HG03064 (cell line): ENCODE data around the gene PLS1.

Source experiments
- ATAC-seq: cut with Tn5 transposase; IDR thresholded peaks from one replicate; pipeline ENCODE4 v1.9.1; 2021; ENCODE audit warnings: low read depth; ENCODE audit not compliant: unreplicated experiment

The PLS1 gene

GRCh38 chr3:142636664-142637063 lies 40.5 kb downstream of the PLS1 start:
- ATAC-seq, result no peak

- ATAC-seq, result no peak
These were observed 42.1 kb downstream of the PLS1 start for GRCh38 chr3:142638291-142638690.

- no peak for ATAC-seq
These were observed 45.3 kb downstream of the PLS1 start for GRCh38 chr3:142641504-142641903.

- ATAC-seq, result no peak
These were observed 46.8 kb downstream of the PLS1 start for GRCh38 chr3:142642956-142643355.

GRCh38 chr3:142644502-142644901 lies 48.3 kb downstream of the PLS1 start:
- ATAC-seq, result no peak

GRCh38 chr3:142645236-142645793 lies 49.1 kb downstream of the PLS1 start:
- ATAC-seq, result no peak

GRCh38 chr3:142646020-142646785 lies 50.0 kb downstream of the PLS1 start:
- no peak for ATAC-seq

- ATAC-seq, result no peak
These were observed 51.7 kb downstream of the PLS1 start for GRCh38 chr3:142647856-142648255.

- no peak for ATAC-seq
These were observed 52.8 kb downstream of the PLS1 start for GRCh38 chr3:142648950-142649349.

GRCh38 chr3:142650001-142650693 lies 54.0 kb downstream of the PLS1 start:
- no peak for ATAC-seq

- no peak for ATAC-seq
These were observed 55.5 kb downstream of the PLS1 start for GRCh38 chr3:142651711-142652110.

GRCh38 chr3:142652826-142653292 lies 56.7 kb downstream of the PLS1 start:
- no peak for ATAC-seq

GRCh38 chr3:142656575-142656974 lies 60.4 kb downstream of the PLS1 start:
- ATAC-seq, result no peak

- ATAC-seq, result no peak
These were observed 60.8 kb downstream of the PLS1 start for GRCh38 chr3:142657033-142657432.

- ATAC-seq, result no peak
These were observed 64.2 kb downstream of the PLS1 start for GRCh38 chr3:142660383-142660782.

- no peak for ATAC-seq
These were observed 64.7 kb downstream of the PLS1 start for GRCh38 chr3:142660893-142661292.

GRCh38 chr3:142663865-142664264 lies 67.7 kb downstream of the PLS1 start:
- ATAC-seq, result no peak

GRCh38 chr3:142664311-142664710 lies 68.1 kb downstream of the PLS1 start:
- no peak for ATAC-seq

GRCh38 chr3:142664819-142665218 lies 68.6 kb downstream of the PLS1 start:
- ATAC-seq, result no peak

- ATAC-seq, result no peak
These were observed 73.9 kb downstream of the PLS1 start for GRCh38 chr3:142670120-142670519.

GRCh38 chr3:142676151-142676550 lies 80.0 kb downstream of the PLS1 start:
- no peak for ATAC-seq

- no peak for ATAC-seq
These were observed 84.5 kb downstream of the PLS1 start for GRCh38 chr3:142680710-142681109.
